Endothelial cell of umbilical vein (primary cell): ENCODE data around the gene UBE2E2. TPM values are rescaled to one million over a fixed set of nuclear protein-coding genes. Genes with fewer than 3 reads are reported as not detected.

Experiments
- BruUV-seq: library from RNA; stranded (reverse); fragments of 400-500 nt; replicated peaks from 2 replicates; lab custom pipeline; 2021; lab: Mats Ljungman, UMichigan
- CTCF ChIA-PET: fragments of 300-600, 350-600 bp; sonication (Branson Sonifier 250); formaldehyde crosslinking; loops from one replicate; lab custom pipeline; 2021; ENCODE audit warnings: antibody characterized with exemption, inconsistent platforms; lab: Charles Lee
- POLR2A ChIA-PET: fragments of 300-600, 350-600 bp; sonication (Branson Sonifier 250); formaldehyde crosslinking; loops from one replicate; lab custom pipeline; 2021; ENCODE audit warnings: antibody characterized with exemption, inconsistent platforms; lab: Charles Lee
- DNase-seq: peaks from one replicate; pipeline ENCODE4 v3.0.0-alpha.2; 2011; ENCODE audit warnings: low read depth, low spot score
- FAIRE-seq: peaks from 2 replicates; lab custom pipeline; 2011; peaks lifted over from hg19 to GRCh38; lab: Jason Lieb, UNC
- H2AFZ ChIP-seq: 2 replicates; pipeline ENCODE4 v1.6.0; 2012; ENCODE audit warnings: low read depth, low read length, control low read depth, inconsistent platforms
- H3K27ac ChIP-seq: 2 replicates; pipeline ENCODE4 v1.5.1; 2011; ENCODE audit warnings: low read depth, mild to moderate bottlenecking, control low read depth, low read length, moderate library complexity; ENCODE audit not compliant: insufficient read depth
- H3K27me3 ChIP-seq, 2 experiments: 2 replicates each; pipeline versions ENCODE4 v1.6.0 to v1.6.1; 2011; ENCODE audit warnings: low read length in 2 of 2, mixed read lengths in 1 of 2; ENCODE audit not compliant: control insufficient read depth in 2 of 2, insufficient read depth in 2 of 2
- H3K36me3 ChIP-seq, 2 experiments: 2 replicates in 1 of 2; 3 replicates in 1 of 2; pipeline ENCODE4 v1.5.1; 2011; ENCODE audit warnings: low read length in 2 of 2, mild to moderate bottlenecking in 1 of 2, moderate library complexity in 1 of 2; ENCODE audit not compliant: control insufficient read depth in 2 of 2, insufficient read depth in 2 of 2; ENCODE audit errors: extremely low read depth in 1 of 2
- H3K4me1 ChIP-seq: 3 replicates; pipeline ENCODE4 v1.5.1; 2011; ENCODE audit warnings: mild to moderate bottlenecking, low read length; ENCODE audit not compliant: control insufficient read depth, insufficient read depth; ENCODE audit errors: extremely low read depth
- H3K4me2 ChIP-seq: 2 replicates; pipeline ENCODE4 v1.6.1; 2011; ENCODE audit warnings: low read length, control low read depth, mixed read lengths; ENCODE audit not compliant: insufficient read depth
- H3K4me3 ChIP-seq, 3 experiments: fragments of 200-600 bp in 1 of 3; sonication (generic), shearing (Covaris generic) in 1 of 3; replicated peaks in 1 of 3; 2 replicates each; pipeline ENCODE4 v1.5.1; 2011 to 2016; ENCODE audit warnings: control low read depth in 3 of 3, low read length in 3 of 3, mild to moderate bottlenecking in 2 of 3, inconsistent platforms in 1 of 3, low read depth in 1 of 3, moderate library complexity in 1 of 3; ENCODE audit not compliant: insufficient read depth in 1 of 3
- H3K79me2 ChIP-seq: 2 replicates; pipeline ENCODE4 v1.6.0; 2012; ENCODE audit warnings: low read length, inconsistent platforms; ENCODE audit not compliant: control insufficient read depth, insufficient read depth
- H3K9ac ChIP-seq: replicated peaks from 2 replicates; pipeline ENCODE3; 2011; ENCODE audit warnings: low read length, control low read depth; ENCODE audit not compliant: insufficient read depth; ENCODE audit errors: extremely low read depth
- H3K9me1 ChIP-seq: replicated peaks from 3 replicates; pipeline ENCODE4 v1.6.0; 2011; ENCODE audit warnings: mild to moderate bottlenecking, low read length; ENCODE audit not compliant: control insufficient read depth, insufficient read depth; ENCODE audit errors: extremely low read depth
- H3K9me3 ChIP-seq: replicated peaks from 2 replicates; pipeline ENCODE4 v1.5.1; 2012; ENCODE audit warnings: low read length, inconsistent platforms; ENCODE audit not compliant: control insufficient read depth, insufficient read depth
- H4K20me1 ChIP-seq: replicated peaks from 2 replicates; pipeline ENCODE3; 2011; ENCODE audit warnings: mild to moderate bottlenecking, low read length; ENCODE audit not compliant: control insufficient read depth, insufficient read depth; ENCODE audit errors: extremely low read depth
- CTCF ChIP-seq, 2 donors: IDR thresholded peaks; 1 replicate in 1 of 2; 2 replicates in 1 of 2; pipeline ENCODE4 v1.5.1; 2011; ENCODE audit warnings: low read length in 2 of 2, mild to moderate bottlenecking in 2 of 2, moderate library complexity in 2 of 2, control low read depth in 1 of 2, inconsistent platforms in 1 of 2, low read depth in 1 of 2; ENCODE audit not compliant: insufficient read depth in 1 of 2; ENCODE audit errors: extremely low read depth in 1 of 2
- EZH2 ChIP-seq: IDR thresholded peaks from 2 replicates; pipeline ENCODE4 v1.6.1; 2012; ENCODE audit warnings: borderline replicate concordance, low read depth, mild to moderate bottlenecking, moderate library complexity, low read length, inconsistent platforms; ENCODE audit not compliant: severe bottlenecking
- FOS ChIP-seq: IDR thresholded peaks from 2 replicates; pipeline ENCODE4 v1.6.1; 2011; ENCODE audit warnings: mild to moderate bottlenecking, low read length, moderate library complexity, borderline replicate concordance; ENCODE audit not compliant: insufficient read depth
- GATA2 ChIP-seq: IDR thresholded peaks from 2 replicates; pipeline ENCODE4 v1.7.0; 2011; ENCODE audit warnings: low read depth, mild to moderate bottlenecking, moderate library complexity, mixed read lengths, low read length; ENCODE audit not compliant: insufficient read length, insufficient read depth
- JUN ChIP-seq: IDR thresholded peaks from 2 replicates; pipeline ENCODE4 v1.6.1; 2011; ENCODE audit warnings: borderline replicate concordance, low read depth; ENCODE audit not compliant: insufficient read length, insufficient read depth
- MYC ChIP-seq: IDR thresholded peaks from one replicate; pipeline ENCODE4 v1.6.1; 2011; ENCODE audit warnings: mild to moderate bottlenecking, low read depth, low read length
- POLR2A ChIP-seq: IDR thresholded peaks from 2 replicates; pipeline ENCODE4 v1.6.1; 2012; ENCODE audit warnings: low read depth, mild to moderate bottlenecking, control low read depth, low read length
- POLR2AphosphoS5 ChIP-seq: IDR thresholded peaks from 2 replicates; pipeline ENCODE4 v1.6.1; 2012; ENCODE audit warnings: low read depth, mild to moderate bottlenecking, control low read depth, low read length, moderate library complexity; ENCODE audit not compliant: insufficient read depth
- dilution Hi-C: fragments of 300-500 bp; cut with MboI; formaldehyde crosslinking; loops from one replicate; pipeline ENCODE4 v1.15.0; 2019; ENCODE audit warnings: low sequenced_read_pairs; ENCODE audit not compliant: extremely low pct_ligation_motif_present
- intact Hi-C: fragments of 100-400 bp; cut with micrococcal nuclease; formaldehyde crosslinking; loops from one replicate; pipeline ENCODE4 v1.10.0; 2022
- polyA plus RNA-seq, 4 experiments: library from polyadenylated mRNA; depleted of rRNA in 3 of 4; stranded (reverse) in 3 of 4; unstranded in 1 of 4; fragments of >200 nt; gene quantifications; 2 replicates each; pipeline versions ENCODE4 v1.2.1 to v1.2.3, GENCODE V29; 2011 to 2012; ENCODE audit warnings: missing spikeins in 1 of 4
- total RNA-seq: library from RNA; stranded (reverse); gene quantifications from 2 replicates; pipeline ENCODE4 v1.2.3, GENCODE V29; 2021
- TF ChIP-seq, protein P1 (sequence below): IDR thresholded peaks from 2 replicates; pipeline ENCODE4 v1.6.1; 2011; ENCODE audit not compliant: insufficient read depth, insufficient read length

The UBE2E2 gene
- total and polyA plus RNA-seq, 2 donors (not counting 3 experiments of a cell fraction or from before 2014, with no cell fraction given): 37.0 to 45.4 TPM

DNA sequence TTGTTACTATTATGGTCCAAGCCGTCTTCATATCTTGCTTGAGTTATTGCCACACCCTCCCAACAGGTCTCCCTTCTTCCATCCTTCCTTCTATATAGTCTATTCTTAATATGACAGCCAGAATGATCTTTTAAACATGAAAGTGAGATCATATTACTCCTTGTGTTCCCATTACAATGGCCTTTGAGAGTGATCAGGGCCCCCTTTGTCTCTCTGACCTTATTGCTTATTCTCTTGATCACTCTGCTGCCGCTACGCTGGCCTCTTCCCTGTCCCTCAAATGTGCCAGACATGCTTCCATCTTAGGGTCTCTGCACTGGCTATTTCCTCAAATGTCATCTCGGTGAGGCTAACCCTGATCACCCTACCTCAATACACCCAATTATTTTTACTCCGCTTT is 38.1 kb downstream of the UBE2E2 start:
- H3K36me3 ChIP-seq: no peaks in the 10 kb centered on the region
- no peak overlapping the region for H3K4me3 ChIP-seq
- H3K27ac ChIP-seq: no peak overlapping the region
- DNase-seq (no peak), FAIRE-seq (no peak)
- BruUV-seq: no TSS peak
- H3K4me2 ChIP-seq: no peak overlapping the region
- no peaks in the 10 kb centered on the region for H3K4me1 ChIP-seq
- POLR2A ChIA-PET: no interaction called here
- H4K20me1 ChIP-seq: peaks cover 3% of the 10 kb centered on the region
- no peaks in the 10 kb centered on the region for H3K27me3 ChIP-seq
- H3K9ac ChIP-seq: no peak overlapping the region
- no peak overlapping the region for H2AFZ ChIP-seq
- peaks cover 8% of the 10 kb centered on the region for H3K79me2 ChIP-seq
- H3K9me3 ChIP-seq: no peaks in the 10 kb centered on the region
- no peaks in the 10 kb centered on the region for H3K9me1 ChIP-seq
- intact Hi-C loops (no loop called here), dilution Hi-C loops (no loop called here)
- TF ChIP-seq CTCF (IDR thresholded peaks at IDR 0.05; ENCODE audit: extremely low read depth in 1 of 2, insufficient read depth in 1 of 2, low read depth in 1 of 2, low read length in 2 of 2) (no peak), EZH2 (no peak)
- CTCF ChIA-PET: no interaction called here

GRCh38 chr3:23242106-23242505 is 39.0 kb downstream of the UBE2E2 start:
- ChIA-PET POLR2A (no interaction called here), CTCF (no interaction called here)
- TF ChIP-seq CTCF (IDR thresholded peaks at IDR 0.05; ENCODE audit: extremely low read depth in 1 of 2, insufficient read depth in 1 of 2, low read depth in 1 of 2, low read length in 2 of 2): no peak
- no peak for TF ChIP-seq POLR2AphosphoS5
- TF ChIP-seq JUN: no peak
- TF ChIP-seq POLR2A: no peak
- TF ChIP-seq FOS: no peak
- TF ChIP-seq GATA2: no peak
- no peak for TF ChIP-seq MYC
- TF ChIP-seq, protein P1, sequence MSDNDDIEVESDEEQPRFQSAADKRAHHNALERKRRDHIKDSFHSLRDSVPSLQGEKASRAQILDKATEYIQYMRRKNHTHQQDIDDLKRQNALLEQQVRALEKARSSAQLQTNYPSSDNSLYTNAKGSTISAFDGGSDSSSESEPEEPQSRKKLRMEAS: no peak
- no peak for TF ChIP-seq EZH2
- BruUV-seq: no TSS peak
- Histone ChIP-seq H3K4me2 (no peak overlapping the region), H3K9ac (no peak overlapping the region), H3K79me2 (peaks cover 9% of the 10 kb centered on the region), H4K20me1 (peaks cover 3% of the 10 kb centered on the region), H3K9me1 (no peaks in the 10 kb centered on the region), H3K27ac (no peak overlapping the region), H3K4me3 (no peak overlapping the region), H2AFZ (no peak overlapping the region), H3K4me1 (no peaks in the 10 kb centered on the region), H3K9me3 (no peaks in the 10 kb centered on the region), H3K36me3 (no peaks in the 10 kb centered on the region), H3K27me3 (no peaks in the 10 kb centered on the region)
- intact Hi-C loops (no loop called here), dilution Hi-C loops (no loop called here)
- FAIRE-seq: no peak
- no peak for DNase-seq
